ENCODE data around the gene NR6A1.

The NR6A1 gene

GRCh38 chr9:124555043-124555442 is 216.1 kb downstream of the NR6A1 start:
- no peak for DNase-seq

GRCh38 chr9:124553738-124554137 is 217.4 kb downstream of the NR6A1 start:
- DNase-seq = no peak

GRCh38 chr9:124552273-124552605 is 218.9 kb downstream of the NR6A1 start:
- no peak for DNase-seq

- DNase-seq = no peak
Measured at GRCh38 chr9:124551472-124552272, 219.4 kb downstream of the NR6A1 start.

- DNase-seq = no peak
Measured at GRCh38 chr9:124550072-124550471, 221.0 kb downstream of the NR6A1 start.

- no peak for DNase-seq
Measured at GRCh38 chr9:124549016-124549415, 222.1 kb downstream of the NR6A1 start.

GRCh38 chr9:124544535-124544934 is 226.6 kb downstream of the NR6A1 start:
- DNase-seq = no peak

- DNase-seq = no peak
Measured at GRCh38 chr9:124541824-124542223, 229.3 kb downstream of the NR6A1 start.

GRCh38 chr9:124537926-124538325 is 233.2 kb downstream of the NR6A1 start:
- DNase-seq = no peak

GRCh38 chr9:124535846-124536245 is 235.3 kb downstream of the NR6A1 start:
- no peak for DNase-seq

GRCh38 chr9:124532897-124533296 is 238.2 kb downstream of the NR6A1 start:
- DNase-seq = no peak

GRCh38 chr9:124531115-124531514 is 240.0 kb downstream of the NR6A1 start:
- no peak for DNase-seq

- DNase-seq = no peak
Measured at GRCh38 chr9:124530246-124530645, 240.9 kb downstream of the NR6A1 start.

- no peak for DNase-seq
Measured at GRCh38 chr9:124527781-124528180, 243.3 kb downstream of the NR6A1 start.

GRCh38 chr9:124526174-124526573 is 244.9 kb downstream of the NR6A1 start:
- no peak for DNase-seq

GRCh38 chr9:124522121-124523098 is 248.7 kb downstream of the NR6A1 start:
- no peak for DNase-seq

GRCh38 chr9:124521142-124521541 is 250.0 kb downstream of the NR6A1 start:
- no peak for DNase-seq

- DNase-seq = no peak
Measured at GRCh38 chr9:124520206-124520596, 250.9 kb downstream of the NR6A1 start.

GRCh38 chr9:124518116-124518515 is 253.0 kb downstream of the NR6A1 start:
- no peak for DNase-seq

- no peak for DNase-seq
Measured at GRCh38 chr9:124517600-124517999, 253.5 kb downstream of the NR6A1 start.

- DNase-seq = no peak
Measured at GRCh38 chr9:124514874-124515273, 256.2 kb downstream of the NR6A1 start.

GRCh38 chr9:124514125-124514524 is 257.0 kb downstream of the NR6A1 start:
- DNase-seq = no peak

- no peak for DNase-seq
Measured at GRCh38 chr9:124513376-124513994, 257.6 kb downstream of the NR6A1 start.

GRCh38 chr9:124512806-124513204 is 258.3 kb downstream of the NR6A1 start:
- no peak for DNase-seq

Measured in NCI-H345 (cell line).